LoVo (cell line): ENCODE measurements around the gene RECQL5.
"Not testable (repeated sequence)": the region's sequence is repeated elsewhere in the genome, so short reads cannot be mapped to it uniquely, and the experiment has no call there.

Experiments
- DNase-seq: peaks from one replicate; pipeline ENCODE4 v3.0.0-alpha.2; 2016; ENCODE audit warnings: low spot score

Gene RECQL5

DNA sequence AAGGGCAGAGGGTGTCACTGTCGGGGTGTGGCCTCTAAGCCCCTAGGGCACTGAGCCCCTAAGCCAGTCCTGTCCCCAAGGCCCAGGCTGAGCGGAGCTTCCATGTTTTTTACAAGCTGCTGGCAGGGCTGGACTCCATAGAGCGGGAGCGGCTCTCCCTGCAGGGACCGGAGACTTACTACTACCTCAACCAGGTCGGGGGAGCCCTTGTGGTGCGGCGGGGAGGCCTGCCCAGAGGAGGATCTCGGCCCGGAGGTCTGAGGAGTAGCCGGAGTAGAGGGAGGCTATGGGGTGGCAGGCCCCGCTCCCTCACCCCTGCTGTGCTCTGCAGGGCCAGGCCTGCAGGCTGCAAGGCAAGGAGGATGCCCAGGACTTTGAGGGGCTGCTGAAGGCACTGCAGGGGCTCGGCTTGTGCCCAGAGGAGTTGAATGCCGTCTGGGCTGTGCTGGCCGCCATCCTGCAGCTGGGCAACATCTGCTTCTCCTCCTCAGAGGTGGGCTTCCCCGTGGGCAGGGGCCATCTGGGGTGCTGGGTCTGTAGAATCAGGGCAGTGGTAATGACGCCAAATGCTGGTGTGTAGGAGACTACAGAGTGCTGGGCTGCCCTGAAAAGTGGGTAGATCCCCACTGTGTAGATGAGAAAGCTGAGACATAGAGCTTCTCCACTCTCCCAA is 74.5 kb downstream of the RECQL5 start:
- no peak for DNase-seq

GRCh38 chr17:75591722-75592302 is 75.1 kb downstream of the RECQL5 start:
- DNase-seq = no peak

- DNase-seq = no peak
Observed at GRCh38 chr17:75590849-75591721, 75.9 kb downstream of the RECQL5 start.

GRCh38 chr17:75590314-75590761 is 76.6 kb downstream of the RECQL5 start:
- DNase-seq = no peak

DNA sequence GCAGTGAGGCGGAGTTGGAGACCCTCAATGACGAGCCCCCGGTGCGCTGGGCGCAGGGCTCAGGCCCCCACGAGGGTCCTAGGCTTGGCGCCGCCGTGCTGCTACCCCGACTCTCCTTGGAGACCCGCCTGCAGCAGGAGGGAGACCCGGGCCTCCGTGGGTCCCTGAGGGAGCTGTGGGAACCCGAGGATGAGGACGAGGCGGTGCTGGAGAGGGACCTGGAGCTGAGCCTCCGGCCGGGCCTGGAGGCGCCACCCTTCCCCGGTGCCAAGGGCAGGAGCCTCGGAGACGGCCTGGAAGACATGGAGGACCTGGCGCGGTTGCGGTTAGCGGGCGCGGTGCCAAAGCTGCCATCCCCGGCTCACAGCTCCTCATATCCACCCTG is 77.0 kb downstream of the RECQL5 start:
- DNase-seq = no peak

- peak; percentile 94 for DNase-seq
Observed at GRCh38 chr17:75589012-75589918, 77.7 kb downstream of the RECQL5 start.

GRCh38 chr17:75588596-75589011 is 78.3 kb downstream of the RECQL5 start:
- DNase-seq = no peak

- DNase-seq = no peak
Observed at GRCh38 chr17:75587675-75588595, 79.0 kb downstream of the RECQL5 start, which contains the start of gene MYO15B. Gene MYO15B (plus strand): TSS chr17:75587800. CDS start chr17:75588058, 258 bp downstream.

DNA sequence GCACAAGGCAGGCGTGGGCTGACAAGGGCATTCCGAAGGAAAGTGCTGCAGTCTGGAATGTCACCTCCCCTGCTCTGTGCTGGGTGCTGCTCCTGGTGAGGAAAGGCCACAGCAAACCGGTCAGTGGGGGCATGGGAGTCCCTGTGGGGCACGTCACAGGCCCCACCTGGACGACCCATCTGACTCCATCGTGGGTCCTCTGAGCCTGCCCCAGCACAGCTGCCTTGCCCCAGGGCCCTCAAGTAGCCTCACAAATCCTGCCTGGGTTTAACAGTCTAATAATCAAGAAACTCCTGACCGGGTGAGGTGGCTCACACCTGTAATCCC is 82.1 kb downstream of the RECQL5 start:
- no peak for DNase-seq

DNA sequence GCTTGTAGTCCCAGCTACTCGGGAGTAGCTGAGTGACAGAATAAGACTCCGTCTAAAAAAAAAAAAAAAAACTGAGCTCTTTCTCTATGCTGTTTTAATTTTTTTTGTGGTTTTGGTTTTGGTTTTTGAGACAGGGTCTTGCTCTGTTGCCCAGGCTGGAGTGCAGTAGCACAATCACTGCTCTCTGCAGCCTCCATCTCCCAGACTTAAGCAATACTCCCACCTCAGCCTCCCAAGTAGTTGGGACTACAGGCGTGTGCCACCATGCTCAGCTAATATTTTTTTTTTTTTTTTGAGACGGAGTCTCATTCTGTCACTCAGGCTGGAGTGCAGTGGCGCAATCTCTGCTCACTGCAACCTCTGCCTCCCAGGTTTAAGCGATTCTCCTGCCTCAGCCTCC is 83.8 kb downstream of the RECQL5 start:
- DNase-seq = not testable (repeated sequence)

DNA sequence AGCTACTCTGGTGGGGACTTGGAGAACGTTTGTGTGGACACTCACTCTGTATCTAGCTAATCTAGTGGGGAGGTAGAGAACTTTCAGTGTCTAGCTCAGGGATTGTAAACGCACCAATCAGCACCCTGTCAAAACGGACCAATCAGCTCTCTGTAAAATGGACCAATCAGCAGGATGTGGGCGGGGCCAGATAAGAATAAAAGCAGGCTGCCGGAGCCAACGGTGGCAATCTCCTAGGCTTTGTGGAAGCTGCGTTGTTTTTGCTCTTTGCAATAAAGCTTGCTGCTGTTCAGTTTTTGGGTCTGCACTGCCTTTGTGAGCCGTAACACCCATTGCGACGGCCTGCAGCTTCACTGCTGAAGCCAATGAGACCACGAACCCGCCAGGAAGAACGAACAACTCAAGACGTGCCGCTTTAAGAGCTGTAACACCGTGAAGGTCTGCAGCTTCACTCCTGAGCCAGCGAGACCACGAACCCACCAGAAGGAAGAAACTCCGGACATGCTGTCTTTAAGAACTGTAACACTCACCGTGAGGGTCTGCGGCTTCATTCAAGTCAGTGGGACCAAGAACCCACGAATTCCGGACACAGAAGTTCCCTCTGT is 85.7 kb downstream of the RECQL5 start:
- not testable (repeated sequence) for DNase-seq
